ENCODE data around the gene YRDC. TPM values are rescaled to one million over a fixed set of nuclear protein-coding genes. Genes with fewer than 3 reads are reported as not detected.
A peak's percentile ranks its signal among the peaks of the same experiment; 100 is the strongest.

Gene YRDC
- total and polyA plus RNA-seq, 9 of the 15 experiments (the other 6 are each of a cell fraction or from before 2014, with no cell fraction given) = 11.1 to 58.5 (median 49.8) TPM

DNA sequence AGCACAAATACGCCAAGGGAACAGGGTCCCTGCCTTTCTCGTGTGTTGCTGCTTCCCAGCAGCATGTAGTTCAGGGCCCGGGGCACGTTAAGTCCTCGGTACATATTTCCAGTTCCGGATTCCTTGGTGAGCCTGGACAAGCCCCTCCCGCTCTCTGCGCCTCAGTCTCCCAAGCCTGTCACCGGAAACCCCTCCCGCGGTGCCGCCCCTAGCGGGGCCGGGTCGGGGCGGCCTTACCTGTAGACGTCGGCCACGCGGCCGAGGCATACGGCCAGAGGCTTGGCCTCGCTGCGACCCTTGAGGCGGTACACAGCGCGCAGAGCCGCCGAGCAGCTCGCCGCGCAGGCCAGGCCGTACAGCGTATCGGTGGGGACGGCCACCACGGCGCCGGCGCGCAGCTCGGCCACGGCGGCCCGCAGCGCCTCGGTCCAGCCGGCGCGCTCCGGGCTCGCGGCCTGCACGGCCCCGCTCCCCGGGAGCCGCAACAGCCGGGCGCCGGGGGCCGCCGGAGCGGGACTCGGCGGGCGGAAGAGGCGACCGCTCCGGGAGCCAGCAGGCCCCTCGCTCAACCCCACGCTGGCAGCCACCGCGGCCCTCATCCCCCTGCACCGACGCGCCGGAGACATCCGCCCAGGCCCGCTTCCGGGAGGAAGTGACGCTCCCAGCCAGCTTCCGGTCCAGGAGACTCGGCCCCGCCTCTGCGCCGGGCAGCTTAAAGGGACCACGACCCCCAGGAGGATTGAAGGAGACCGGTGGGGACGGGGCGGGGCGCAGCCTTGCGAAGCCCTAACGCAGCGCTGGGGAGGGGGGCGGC lies at the start of gene YRDC, which contains the start of gene C1orf122 (continued):
- TF ChIP-seq RNF219 (CRISPR knock-in tag; IDR thresholded peaks at IDR 0.05) = no peak
- TF ChIP-seq POLR2AphosphoS5 (IDR thresholded peaks at IDR 0.05; ENCODE audit: control insufficient read depth, insufficient read depth, low read depth, low read length) = peak; percentile 81
- no peak for TF ChIP-seq ARID1B (IDR thresholded peaks at IDR 0.05)
- peak; percentile 77 for TF ChIP-seq ZFX (CRISPR knock-in tag; IDR thresholded peaks at IDR 0.05)
- peak; percentile 95 for TF ChIP-seq ZBTB7A (IDR thresholded peaks at IDR 0.05; ENCODE audit: borderline replicate concordance, control insufficient read depth, low read depth, low read length)
- no peak for TF ChIP-seq ATF1 (CRISPR knock-in tag; IDR thresholded peaks at IDR 0.05)
- peak; percentile 83 for TF ChIP-seq ATF1 (tag; IDR thresholded peaks at IDR 0.05)
- TF ChIP-seq, protein P1, sequence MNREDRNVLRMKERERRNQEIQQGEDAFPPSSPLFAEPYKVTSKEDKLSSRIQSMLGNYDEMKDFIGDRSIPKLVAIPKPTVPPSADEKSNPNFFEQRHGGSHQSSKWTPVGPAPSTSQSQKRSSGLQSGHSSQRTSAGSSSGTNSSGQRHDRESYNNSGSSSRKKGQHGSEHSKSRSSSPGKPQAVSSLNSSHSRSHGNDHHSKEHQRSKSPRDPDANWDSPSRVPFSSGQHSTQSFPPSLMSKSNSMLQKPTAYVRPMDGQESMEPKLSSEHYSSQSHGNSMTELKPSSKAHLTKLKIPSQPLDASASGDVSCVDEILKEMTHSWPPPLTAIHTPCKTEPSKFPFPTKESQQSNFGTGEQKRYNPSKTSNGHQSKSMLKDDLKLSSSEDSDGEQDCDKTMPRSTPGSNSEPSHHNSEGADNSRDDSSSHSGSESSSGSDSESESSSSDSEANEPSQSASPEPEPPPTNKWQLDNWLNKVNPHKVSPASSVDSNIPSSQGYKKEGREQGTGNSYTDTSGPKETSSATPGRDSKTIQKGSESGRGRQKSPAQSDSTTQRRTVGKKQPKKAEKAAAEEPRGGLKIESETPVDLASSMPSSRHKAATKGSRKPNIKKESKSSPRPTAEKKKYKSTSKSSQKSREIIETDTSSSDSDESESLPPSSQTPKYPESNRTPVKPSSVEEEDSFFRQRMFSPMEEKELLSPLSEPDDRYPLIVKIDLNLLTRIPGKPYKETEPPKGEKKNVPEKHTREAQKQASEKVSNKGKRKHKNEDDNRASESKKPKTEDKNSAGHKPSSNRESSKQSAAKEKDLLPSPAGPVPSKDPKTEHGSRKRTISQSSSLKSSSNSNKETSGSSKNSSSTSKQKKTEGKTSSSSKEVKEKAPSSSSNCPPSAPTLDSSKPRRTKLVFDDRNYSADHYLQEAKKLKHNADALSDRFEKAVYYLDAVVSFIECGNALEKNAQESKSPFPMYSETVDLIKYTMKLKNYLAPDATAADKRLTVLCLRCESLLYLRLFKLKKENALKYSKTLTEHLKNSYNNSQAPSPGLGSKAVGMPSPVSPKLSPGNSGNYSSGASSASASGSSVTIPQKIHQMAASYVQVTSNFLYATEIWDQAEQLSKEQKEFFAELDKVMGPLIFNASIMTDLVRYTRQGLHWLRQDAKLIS (CRISPR knock-in tag; IDR thresholded peaks at IDR 0.05) = no peak
- TF ChIP-seq MXI1 (IDR thresholded peaks at IDR 0.05; ENCODE audit: low read depth, low read length) = peak; percentile 66; the same call in 1 of the 2 replicates
- no peak for TF ChIP-seq ZNF263 (CRISPR knock-in tag; IDR thresholded peaks at IDR 0.05; ENCODE audit: borderline replicate concordance)
- TF ChIP-seq HDAC2 (IDR thresholded peaks at IDR 0.05) = no peak
- no peak for TF ChIP-seq SMAD3 (CRISPR knock-in tag; conservative IDR thresholded peaks at IDR 0.05)
- TF ChIP-seq PCBP1 (IDR thresholded peaks at IDR 0.05; ENCODE audit: low read depth, low read length, poor library complexity, severe bottlenecking) = peak; percentile 33
- no peak for TF ChIP-seq XRCC4 (IDR thresholded peaks at IDR 0.05; ENCODE audit: extremely low read depth, insufficient read depth, insufficient read length)
- peak; percentile 98 for TF ChIP-seq ZFP91 (CRISPR knock-in tag; IDR thresholded peaks at IDR 0.05)
- TF ChIP-seq TRIM24 (IDR thresholded peaks at IDR 0.05) = 0 out of 4 replicates have a peak, but pooled peaks of 1 of the 2 experiments have one; percentile 26
- TF ChIP-seq BRCA1 (IDR thresholded peaks at IDR 0.05) = no peak
- TF ChIP-seq BRCA1 (CRISPR knock-in tag; IDR thresholded peaks at IDR 0.05) = no peak
- TF ChIP-seq GATAD2B (IDR thresholded peaks at IDR 0.05; ENCODE audit: borderline replicate concordance) = peak; percentile 95
